NK-92 (cell line): ENCODE measurements around the gene R3HDM2.
A peak's percentile ranks its signal among the peaks of the same experiment; 100 is the strongest.

ENCODE experiments used
- DNase-seq: peaks from one replicate; lab custom pipeline; 2025; ENCODE audit not compliant: unreplicated experiment; lab: John Stamatoyannopoulos, UW

R3HDM2 gene

DNA sequence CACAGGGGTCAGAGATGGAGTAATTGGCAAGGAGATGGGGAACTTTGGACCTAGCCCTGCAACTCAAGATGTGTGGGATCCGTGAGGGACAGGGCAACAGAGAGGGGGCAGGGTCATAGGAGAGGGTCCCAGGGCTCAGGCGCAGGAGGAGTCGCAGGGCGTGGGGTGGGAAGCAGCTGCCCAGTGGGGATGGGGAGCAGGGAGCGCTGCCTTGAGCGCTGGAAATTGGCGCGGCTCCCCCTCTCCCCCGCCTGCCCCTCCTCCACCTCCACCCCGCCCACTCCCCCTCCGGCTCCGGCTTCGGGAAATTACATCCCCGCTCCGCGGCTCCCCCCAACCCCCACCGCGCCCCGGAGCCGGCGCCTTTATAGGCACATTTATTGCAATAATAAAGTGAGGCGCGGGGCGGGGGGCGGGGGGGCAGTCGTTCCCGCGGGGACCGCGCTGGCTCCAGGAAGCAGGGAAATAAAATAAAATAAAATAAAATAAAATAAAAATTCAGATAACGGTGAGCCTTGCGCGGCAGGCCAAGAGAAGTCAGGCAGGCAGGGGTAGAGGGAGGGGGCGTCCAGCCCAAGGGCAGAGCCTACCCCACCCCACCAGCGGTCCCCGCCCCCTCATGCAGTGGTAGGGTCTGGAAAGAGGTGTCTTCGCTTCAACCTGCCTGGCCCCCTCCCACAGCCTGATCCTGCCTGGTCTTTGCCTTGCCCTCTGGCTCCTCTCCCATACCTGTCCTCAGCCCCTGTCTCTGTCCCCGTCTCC lies 210.7 kb downstream of the R3HDM2 start:
- no peak for DNase-seq

DNA sequence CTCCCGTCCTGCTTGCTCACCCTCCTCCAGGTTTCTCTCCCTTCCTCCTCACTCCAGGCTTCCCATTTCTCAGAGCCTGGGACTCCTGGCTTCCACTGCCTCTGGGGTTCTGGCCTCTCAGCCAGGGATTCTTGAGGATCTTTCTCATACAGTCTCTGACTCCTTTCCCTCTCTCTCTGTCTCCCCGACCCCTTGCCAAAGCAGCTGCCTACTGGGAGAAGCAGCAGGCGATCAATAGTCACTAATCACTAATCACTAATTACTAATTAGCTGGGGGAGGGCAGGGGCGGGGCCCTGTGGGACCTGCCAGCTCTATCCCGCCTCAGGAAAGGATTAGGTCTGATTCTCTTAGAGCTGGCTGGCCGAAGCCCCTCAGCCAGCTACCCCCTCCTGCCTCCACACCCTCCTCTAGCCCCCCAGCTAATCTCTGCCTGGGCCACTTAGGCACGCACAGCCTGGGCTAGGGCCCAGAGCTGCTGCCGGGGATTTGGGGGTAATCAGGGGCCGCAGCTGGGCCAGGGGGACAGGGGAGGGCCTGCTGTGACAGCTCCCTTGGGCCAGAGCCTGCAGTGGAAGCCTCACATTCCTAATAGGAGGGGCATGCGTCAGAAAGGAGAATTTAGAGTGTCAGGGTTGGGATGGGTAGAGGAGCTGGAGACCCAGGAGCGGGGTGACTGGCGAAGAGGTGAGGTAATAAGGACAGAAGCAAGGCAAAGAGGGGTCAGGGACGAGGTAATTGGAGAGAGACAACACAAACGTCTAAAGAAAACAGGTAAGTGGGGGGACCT lies 211.4 kb downstream of the R3HDM2 start:
- no peak for DNase-seq

DNA sequence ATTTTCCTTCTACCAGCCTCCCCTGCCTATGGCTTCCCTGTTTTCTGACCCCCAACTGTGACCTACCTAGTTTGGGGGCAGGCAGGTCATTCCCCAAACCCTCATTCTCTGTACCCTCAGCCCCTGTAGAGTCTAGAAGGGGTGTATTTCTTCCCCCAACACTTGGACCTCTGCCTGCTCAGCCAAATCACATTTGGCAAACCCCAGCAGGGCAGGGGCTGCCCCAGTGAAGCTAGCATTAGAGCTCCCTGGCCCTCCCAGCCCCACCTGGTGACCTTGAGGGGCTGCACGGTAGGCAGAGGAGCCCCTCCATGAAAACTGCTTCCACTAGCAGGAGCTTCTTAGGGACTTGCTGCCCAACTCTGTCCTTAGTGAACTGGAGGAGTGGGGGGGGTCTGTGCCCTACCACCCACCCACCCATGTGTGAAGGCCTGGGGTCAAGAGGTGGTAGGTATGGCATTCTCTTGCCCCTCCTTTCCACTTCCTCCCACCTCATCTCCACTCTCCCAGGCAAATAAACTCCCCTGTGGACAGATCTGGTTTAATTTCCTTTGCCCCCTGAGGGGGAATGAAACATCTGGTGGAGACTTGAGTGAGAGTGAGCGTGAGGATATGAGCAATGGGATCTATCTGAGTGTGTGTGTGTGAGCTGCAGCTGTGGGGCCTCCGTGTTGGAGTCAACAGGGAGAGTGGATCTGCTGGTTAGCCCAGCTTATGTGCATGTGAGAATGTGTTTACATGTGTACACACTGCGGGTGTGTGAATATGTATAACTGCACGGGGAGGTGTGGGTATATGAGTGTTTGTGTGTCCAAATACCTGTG lies 212.6 kb downstream of the R3HDM2 start:
- no peak for DNase-seq

DNA sequence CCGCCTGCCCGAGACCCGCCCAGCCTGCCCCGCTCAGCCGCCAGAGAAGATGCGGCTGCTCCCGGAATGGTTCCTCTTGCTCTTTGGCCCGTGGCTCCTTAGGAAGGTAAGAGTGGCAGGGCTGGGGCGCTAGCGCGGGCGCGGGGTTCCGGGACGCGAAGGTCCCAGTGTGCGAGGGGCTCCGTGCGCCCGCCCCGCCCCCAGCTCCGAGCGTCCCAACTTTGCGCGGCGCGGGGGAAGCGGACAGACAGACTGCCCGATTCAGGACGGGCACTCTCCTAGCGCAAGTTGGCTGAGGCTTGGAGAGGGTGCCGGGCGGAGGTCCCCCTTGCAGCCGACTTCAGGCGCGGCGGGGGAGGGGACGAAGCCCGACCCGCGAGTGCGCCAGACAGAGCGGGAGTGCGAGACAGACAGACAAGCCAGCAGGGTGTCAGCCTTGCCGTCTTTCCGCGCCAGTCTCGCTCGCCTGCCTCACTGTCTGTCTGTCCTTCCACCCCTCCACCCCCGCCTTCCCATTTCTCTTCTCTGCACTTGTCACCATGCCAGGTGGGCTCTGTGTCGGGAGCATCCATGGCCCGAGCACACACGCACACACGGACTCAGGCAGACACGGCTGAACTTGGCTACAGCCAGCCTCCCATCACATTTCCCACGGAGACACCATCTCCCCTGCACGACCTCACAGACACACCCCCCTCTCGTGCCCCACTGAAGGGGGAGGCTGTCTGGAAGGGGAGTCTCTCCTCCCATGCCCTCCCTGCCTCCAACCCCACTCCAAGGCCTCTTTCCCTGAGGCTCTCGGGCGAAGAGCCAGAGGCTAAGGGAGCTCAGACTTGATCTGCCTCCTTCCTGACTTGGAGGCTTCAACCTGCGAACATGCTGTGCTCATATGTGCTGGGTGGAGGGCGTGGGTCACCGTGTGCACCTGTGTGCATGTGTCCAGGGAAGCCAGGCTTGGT lies 213.6 kb downstream of the R3HDM2 start:
- DNase-seq = no peak

DNA sequence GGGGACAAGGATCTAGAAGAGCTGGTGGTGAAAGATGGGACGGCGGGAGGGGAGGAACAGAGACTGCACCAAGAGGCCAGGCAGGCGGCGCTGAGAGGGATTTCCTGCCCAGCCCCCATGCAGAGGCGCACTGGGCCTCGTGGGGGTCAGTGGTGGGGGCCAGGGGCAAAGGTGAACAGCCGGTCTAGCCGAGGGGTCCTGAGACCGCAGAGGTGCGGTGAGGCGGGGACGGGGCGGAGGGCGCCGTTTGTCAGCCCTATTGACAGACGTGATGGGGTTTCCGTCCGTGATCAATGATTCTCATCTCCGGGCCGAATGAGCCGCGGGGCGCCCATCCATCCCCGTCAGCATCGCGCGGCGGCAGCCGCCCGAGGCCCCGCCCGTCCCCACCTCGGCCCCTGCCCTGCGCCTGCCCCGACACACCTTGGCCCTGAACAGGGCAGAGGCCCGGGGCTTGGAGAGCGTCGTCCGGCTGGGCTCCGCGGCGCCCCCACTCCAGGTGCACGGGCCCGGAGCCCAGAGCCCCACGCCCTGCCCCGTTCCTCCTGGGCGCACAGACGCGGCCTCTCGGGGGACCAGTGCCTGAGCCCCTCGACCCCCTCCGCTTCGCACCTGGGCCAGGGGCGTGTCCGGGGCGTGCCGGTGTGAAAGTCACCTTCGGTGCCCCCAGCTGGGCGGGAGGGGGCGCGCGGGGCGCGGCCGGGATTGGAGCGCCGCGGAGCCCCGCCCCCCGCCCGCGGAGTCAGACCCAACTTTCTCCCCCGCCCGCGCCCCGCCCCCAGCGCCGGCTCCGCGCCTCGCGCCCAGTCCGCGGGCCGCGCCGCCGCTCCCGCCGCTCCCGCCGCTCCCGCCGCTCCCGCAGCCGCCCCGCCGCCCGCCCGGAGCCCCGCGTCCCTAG lies 214.6 kb downstream of the R3HDM2 start, which contains the start of gene NXPH4:
Gene NXPH4 (plus strand): TSS at position 781 of the 898 bp plus-strand sequence. CDS start 176 bp downstream, outside the sequence.
- no peak for DNase-seq

DNA sequence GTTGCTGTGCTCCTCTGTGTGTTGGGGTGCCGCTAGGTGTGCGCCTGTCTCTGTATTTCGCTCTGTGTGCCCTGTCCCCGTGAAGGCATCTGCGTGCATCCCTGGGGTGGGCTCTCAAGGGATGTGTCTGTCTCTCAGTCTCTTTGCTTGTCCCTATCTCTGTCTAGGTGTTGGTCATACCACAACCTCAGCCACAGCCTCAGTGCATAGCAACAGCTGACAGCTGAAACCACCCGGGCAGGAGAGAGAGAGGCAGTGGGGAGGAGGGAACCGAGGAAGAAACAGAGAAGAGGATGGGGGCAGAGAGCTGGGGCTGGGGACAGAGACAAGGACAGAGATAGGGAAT lies 215.2 kb downstream of the R3HDM2 start:
- no peak for DNase-seq

DNA sequence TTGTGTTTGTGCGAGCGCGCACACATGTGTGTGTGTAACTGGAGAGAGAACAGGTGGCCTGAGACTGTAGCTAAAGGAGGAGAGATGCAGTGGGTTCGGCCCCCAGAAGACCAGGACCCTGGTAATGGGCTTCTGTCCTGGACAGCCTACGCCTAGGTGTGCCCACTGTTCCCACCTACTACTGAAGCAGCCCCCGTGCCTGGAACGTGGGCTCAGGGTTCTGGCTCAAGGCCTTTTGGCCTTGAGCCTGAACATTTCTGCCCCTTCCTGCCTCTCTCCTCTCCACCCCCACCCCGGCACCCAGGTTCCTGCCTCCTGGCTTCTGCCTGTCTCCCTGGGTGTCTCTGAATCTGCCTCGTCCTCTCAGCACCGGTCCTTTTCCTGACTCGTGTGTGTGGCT lies 215.8 kb downstream of the R3HDM2 start:
- DNase-seq = no peak

DNA sequence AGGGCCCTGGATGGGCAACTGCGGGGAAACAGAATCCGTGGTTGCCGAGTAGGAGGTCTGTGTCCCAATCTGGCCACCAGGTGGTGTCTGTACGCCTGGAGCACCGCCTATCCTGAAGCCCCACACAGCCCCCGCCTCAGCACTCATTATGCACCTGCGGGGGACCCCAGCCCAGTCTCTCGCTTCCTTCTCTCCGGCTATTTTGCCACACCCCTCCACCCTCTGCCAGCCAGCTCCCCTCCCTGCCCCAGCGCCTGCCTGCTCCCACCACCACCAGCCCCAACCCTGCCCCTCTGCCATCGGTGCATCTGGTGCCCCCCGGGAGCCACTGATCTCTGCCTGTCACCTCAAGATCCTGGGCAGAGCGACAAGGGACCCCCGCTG lies 216.5 kb downstream of the R3HDM2 start:
- DNase-seq = peak; percentile 2

DNA sequence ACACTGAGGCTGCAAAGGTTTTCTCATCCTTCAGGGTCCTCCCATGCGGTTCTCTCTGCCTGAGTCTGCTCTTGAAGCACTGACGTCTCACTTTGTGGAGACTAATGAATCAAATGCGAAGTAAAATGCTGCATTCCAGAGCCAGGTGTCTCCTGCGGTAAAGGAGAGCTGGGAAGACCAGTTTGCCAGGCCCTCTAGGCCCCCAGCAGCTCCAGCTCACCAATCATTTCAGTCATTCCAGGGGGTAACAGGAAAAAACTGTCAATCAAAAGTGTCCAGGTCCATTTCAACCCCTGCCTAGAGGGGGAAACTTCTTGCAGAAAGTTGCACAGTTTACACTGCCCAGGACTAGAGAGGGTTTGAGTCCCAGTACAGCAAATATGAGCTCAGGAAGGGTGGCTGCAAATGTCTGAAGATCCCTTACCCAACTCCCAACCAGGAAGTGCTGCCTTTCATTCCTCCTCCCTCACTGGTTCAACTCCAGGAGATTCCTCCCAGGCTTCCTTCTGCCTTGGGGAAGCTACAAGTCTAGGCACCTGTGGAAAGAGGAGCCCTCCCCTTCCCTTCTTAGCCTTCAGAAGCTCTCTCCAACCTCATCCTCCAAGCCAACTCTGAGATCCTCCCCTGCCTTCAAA lies 217.0 kb downstream of the R3HDM2 start:
- DNase-seq = no peak

DNA sequence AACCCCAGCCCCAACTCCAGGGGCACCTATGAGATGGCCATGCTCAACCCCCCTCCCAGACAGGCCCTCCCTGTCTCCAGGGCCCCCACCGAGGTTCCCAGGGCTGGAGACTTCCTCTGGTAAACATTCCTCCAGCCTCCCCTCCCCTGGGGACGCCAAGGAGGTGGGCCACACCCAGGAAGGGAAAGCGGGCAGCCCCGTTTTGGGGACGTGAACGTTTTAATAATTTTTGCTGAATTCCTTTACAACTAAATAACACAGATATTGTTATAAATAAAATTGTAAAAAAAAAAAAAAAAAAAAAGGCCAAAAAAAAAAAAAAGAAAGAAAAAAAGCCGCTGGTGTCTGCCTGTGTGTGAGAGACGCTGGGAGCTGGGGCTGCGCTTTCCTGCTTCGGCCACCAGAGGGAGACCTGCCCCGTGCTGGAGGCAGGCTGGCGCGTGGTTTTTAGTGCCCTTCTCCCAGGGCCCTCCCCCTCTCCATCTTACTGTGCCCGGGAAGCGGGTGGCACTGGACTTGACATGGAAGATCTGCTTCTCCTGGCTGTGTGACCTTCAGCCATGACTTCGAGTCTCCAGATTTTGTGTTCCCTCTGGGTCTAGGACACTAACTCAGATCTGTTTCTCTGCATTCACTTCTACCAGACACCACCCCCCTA lies 217.7 kb downstream of the R3HDM2 start:
- no peak for DNase-seq

DNA sequence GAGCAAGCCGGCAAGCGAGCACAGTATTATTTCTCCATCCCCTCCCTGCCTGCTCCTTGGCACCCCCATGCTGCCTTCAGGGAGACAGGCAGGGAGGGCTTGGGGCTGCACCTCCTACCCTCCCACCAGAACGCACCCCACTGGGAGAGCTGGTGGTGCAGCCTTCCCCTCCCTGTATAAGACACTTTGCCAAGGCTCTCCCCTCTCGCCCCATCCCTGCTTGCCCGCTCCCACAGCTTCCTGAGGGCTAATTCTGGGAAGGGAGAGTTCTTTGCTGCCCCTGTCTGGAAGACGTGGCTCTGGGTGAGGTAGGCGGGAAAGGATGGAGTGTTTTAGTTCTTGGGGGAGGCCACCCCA lies 218.2 kb downstream of the R3HDM2 start:
- no peak for DNase-seq

DNA sequence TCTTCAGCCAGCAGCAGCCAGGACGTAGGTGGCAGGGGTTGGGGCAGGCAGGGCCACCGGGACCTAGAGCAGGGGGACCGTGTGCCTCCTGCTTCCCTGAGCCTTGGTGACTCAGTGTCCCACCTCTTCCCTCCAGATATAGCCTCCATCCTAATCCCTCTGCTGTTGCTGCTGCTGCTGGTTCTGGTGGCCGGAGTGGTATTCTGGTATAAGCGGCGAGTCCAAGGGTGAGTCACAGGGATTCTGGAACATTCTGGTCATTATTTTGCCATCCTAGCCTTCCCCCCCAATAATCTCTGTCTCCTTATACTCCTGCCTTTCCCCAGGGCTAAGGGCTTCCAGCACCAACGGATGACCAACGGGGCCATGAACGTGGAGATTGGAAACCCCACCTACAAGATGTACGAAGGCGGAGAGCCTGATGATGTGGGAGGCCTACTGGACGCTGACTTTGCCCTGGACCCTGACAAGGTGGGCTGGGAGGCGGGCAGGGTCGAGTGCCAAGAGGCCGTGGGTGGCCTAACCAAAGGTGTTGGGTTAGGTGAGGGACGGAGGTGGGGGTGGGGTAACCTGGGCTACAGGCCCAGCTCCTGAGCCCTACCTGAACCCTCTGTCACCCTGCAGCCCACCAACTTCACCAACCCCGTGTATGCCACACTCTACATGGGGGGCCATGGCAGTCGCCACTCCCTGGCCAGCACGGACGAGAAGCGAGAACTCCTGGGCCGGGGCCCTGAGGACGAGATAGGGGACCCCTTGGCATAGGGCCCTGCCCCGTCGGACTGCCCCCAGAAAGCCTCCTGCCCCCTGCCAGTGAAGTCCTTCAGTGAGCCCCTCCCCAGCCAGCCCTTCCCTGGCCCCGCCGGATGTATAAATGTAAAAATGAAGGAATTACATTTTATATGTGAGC lies 218.8 kb downstream of the R3HDM2 start:
- no peak for DNase-seq

DNA sequence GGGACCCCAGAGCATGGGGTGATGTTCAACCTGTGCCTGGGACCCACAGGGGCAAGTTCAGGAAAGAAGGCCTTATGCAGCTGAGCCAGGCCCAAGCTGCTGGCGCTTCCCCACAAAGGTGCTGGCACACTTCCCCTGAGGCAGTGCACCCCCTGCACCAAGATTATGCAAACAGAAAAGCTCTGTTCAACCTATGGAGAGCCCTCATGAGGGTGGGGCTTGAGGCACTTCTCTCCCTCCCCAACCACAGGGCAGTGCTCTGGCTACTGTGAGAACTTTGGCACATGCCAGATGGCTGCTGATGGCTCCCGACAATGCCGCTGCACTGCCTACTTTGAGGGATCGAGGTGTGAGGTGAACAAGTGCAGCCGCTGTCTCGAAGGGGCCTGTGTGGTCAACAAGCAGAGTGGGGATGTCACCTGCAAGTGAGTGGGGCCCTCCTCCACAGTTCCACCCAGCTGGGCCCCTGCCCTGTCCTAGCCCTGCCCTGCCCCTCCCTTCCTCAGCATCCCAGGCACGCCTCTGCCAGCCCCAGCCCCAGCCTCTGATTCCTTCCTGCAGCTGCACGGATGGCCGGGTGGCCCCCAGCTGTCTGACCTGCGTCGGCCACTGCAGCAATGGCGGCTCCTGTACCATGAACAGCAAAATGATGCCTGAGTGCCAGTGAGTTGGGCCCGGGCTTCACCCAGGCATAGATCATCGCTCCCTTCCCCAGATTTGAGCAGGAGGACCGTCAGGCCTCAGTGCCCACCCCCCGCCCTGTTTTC lies 219.7 kb downstream of the R3HDM2 start:
- no peak for DNase-seq

DNA sequence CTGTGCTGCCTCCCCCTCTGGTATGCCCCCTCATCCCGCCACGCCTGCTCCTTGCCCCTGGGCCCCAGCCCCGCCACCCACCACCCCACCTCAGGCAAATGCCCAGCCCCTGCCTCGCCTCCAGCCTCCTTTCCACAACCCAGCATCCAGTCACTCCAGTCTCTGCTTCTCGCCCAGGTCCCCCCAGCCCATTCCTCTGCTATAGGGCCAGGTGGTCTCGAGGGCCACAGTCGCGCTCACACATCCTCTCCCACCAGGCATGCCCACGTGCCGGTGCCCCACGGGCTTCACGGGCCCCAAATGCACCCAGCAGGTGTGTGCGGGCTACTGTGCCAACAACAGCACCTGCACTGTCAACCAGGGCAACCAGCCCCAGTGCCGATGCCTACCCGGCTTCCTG lies 220.4 kb downstream of the R3HDM2 start:
- no peak for DNase-seq

DNA sequence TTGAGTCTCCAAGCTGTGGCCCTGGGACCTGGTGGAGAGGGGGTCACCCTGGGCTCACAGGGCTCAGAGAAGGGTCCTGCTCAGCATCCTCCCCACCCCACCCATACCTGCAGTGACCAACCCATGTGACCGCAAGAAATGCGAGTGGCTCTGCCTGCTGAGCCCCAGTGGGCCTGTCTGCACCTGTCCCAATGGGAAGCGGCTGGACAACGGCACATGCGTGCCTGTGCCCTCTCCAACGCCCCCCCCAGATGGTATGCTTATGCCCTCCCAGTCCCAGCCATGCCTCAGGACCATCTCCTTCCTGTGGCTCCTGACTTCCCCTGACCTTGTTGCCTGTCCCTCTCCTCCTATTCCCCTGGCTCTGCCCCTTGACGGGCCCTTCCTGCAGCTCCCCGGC lies 220.9 kb downstream of the R3HDM2 start:
- DNase-seq = no peak

DNA sequence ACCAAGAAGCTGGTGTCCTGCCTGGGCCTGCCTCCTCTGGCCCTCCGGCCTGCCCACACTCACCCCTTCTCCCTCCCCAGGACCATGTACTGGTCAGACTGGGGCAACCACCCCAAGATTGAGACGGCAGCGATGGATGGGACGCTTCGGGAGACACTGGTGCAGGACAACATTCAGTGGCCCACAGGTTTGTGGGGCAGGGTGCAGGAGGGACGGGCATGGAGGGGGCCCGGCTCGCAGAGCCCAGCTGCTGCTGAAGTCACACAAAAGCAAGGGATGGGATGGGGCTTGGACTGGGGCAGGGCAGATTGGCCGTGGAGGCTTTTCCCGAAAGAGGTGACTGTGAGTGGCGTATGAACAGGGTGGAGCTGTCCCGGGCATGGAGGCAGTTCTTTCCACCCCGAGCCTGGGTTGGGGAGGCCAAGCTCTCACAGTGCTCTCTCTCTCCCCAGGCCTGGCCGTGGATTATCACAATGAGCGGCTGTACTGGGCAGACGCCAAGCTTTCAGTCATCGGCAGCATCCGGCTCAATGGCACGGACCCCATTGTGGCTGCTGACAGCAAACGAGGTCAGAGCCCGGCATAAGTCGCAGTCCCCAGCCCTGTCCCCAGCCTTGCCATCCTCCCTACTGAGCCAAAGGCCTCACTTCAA lies 222.1 kb downstream of the R3HDM2 start:
- DNase-seq = no peak
